DMS53 treated with DMSO at 0.1 percent for 48 hours (cell line): ENCODE measurements around the gene RALGPS1.

Experiments
- DNase-seq: peaks from one replicate; lab custom pipeline; 2025; ENCODE audit not compliant: unreplicated experiment; lab: John Stamatoyannopoulos, UW

The RALGPS1 gene

GRCh38 chr9:127200106-127200862 lies 285.7 kb downstream of the RALGPS1 start:
- DNase-seq: no peak

GRCh38 chr9:127201071-127201541 lies 286.5 kb downstream of the RALGPS1 start:
- DNase-seq: no peak

- no peak for DNase-seq
These were observed 287.1 kb downstream of the RALGPS1 start for GRCh38 chr9:127201731-127202130.

GRCh38 chr9:127202461-127203169 lies 288.0 kb downstream of the RALGPS1 start:
- DNase-seq: no peak

GRCh38 chr9:127203681-127204327 lies 289.2 kb downstream of the RALGPS1 start:
- DNase-seq: no peak

- DNase-seq: no peak
These were observed 290.3 kb downstream of the RALGPS1 start for GRCh38 chr9:127204771-127205470.

GRCh38 chr9:127205952-127206351 lies 291.4 kb downstream of the RALGPS1 start:
- no peak for DNase-seq

GRCh38 chr9:127206666-127207065 lies 292.1 kb downstream of the RALGPS1 start:
- DNase-seq: no peak

GRCh38 chr9:127207734-127208410 lies 293.3 kb downstream of the RALGPS1 start:
- DNase-seq: no peak

- DNase-seq: no peak
These were observed 293.8 kb downstream of the RALGPS1 start for GRCh38 chr9:127208416-127208815.

GRCh38 chr9:127209220-127209619 lies 294.6 kb downstream of the RALGPS1 start:
- DNase-seq: no peak

- no peak for DNase-seq
These were observed 295.5 kb downstream of the RALGPS1 start for GRCh38 chr9:127209948-127210640.

GRCh38 chr9:127210851-127211730 lies 296.5 kb downstream of the RALGPS1 start:
- no peak for DNase-seq

GRCh38 chr9:127211983-127212382 lies 297.4 kb downstream of the RALGPS1 start:
- no peak for DNase-seq

GRCh38 chr9:127212453-127212852 lies 297.9 kb downstream of the RALGPS1 start:
- DNase-seq: no peak

GRCh38 chr9:127213859-127214258 lies 299.3 kb downstream of the RALGPS1 start:
- DNase-seq: no peak

- peak; percentile 79 for DNase-seq
These were observed 300.1 kb downstream of the RALGPS1 start for GRCh38 chr9:127214421-127215267.
